SK-N-DZ (cell line): ENCODE measurements around the gene ADCY9.
"Not testable (repeated sequence)": the region's sequence is repeated elsewhere in the genome, so short reads cannot be mapped to it uniquely, and the experiment has no call there.

Experiments
- DNase-seq: peaks from one replicate; pipeline ENCODE4 v3.0.0-alpha.2; 2015; ENCODE audit warnings: low spot score

ADCY9 gene

GRCh38 chr16:4070936-4071335 is 45.3 kb downstream of the ADCY9 start:
- DNase-seq: no peak

- DNase-seq: no peak
These were observed 48.8 kb downstream of the ADCY9 start for GRCh38 chr16:4067262-4068001.

- no peak for DNase-seq
These were observed 51.3 kb downstream of the ADCY9 start for GRCh38 chr16:4064950-4065352.

GRCh38 chr16:4062212-4062802 is 53.9 kb downstream of the ADCY9 start:
- no peak for DNase-seq

- DNase-seq: no peak
These were observed 55.4 kb downstream of the ADCY9 start for GRCh38 chr16:4060823-4061222.

GRCh38 chr16:4060009-4060408 is 56.2 kb downstream of the ADCY9 start:
- no peak for DNase-seq

- DNase-seq: no peak
These were observed 57.9 kb downstream of the ADCY9 start for GRCh38 chr16:4058386-4058785.

- DNase-seq: no peak
These were observed 58.8 kb downstream of the ADCY9 start for GRCh38 chr16:4057439-4057877.

- no peak for DNase-seq
These were observed 59.8 kb downstream of the ADCY9 start for GRCh38 chr16:4056161-4057105.

GRCh38 chr16:4055748-4056147 is 60.5 kb downstream of the ADCY9 start:
- DNase-seq: no peak

GRCh38 chr16:4053301-4053845 is 62.9 kb downstream of the ADCY9 start:
- no peak for DNase-seq

GRCh38 chr16:4052801-4053293 is 63.4 kb downstream of the ADCY9 start:
- DNase-seq: no peak

- DNase-seq: no peak
These were observed 64.1 kb downstream of the ADCY9 start for GRCh38 chr16:4052096-4052495.

GRCh38 chr16:4051591-4051990 is 64.7 kb downstream of the ADCY9 start:
- DNase-seq: no peak

- DNase-seq: no peak
These were observed 67.2 kb downstream of the ADCY9 start for GRCh38 chr16:4049031-4049430.

GRCh38 chr16:4048481-4048880 is 67.8 kb downstream of the ADCY9 start:
- DNase-seq: no peak

- DNase-seq: no peak
These were observed 70.0 kb downstream of the ADCY9 start for GRCh38 chr16:4046221-4046620.

- not testable (repeated sequence) for DNase-seq
These were observed 70.7 kb downstream of the ADCY9 start for GRCh38 chr16:4045561-4045960.

- DNase-seq: no peak
These were observed 73.7 kb downstream of the ADCY9 start for GRCh38 chr16:4042581-4042980.

GRCh38 chr16:4038448-4038847 is 77.8 kb downstream of the ADCY9 start:
- no peak for DNase-seq

- not testable (repeated sequence) for DNase-seq
These were observed 79.3 kb downstream of the ADCY9 start for GRCh38 chr16:4036952-4037351.

GRCh38 chr16:4034963-4035362 is 81.3 kb downstream of the ADCY9 start:
- DNase-seq: no peak
